NOMO-1 (cell line): ENCODE data around the gene DPY19L3.
"Not testable (repeated sequence)": the region's sequence is repeated elsewhere in the genome, so short reads cannot be mapped to it uniquely, and the experiment has no call there.

ENCODE experiments used
- DNase-seq, 2 experiments: peaks; one replicate each; lab custom pipeline; 2025; ENCODE audit not compliant: unreplicated experiment in 2 of 2; lab: John Stamatoyannopoulos, UW

Gene DPY19L3

DNA sequence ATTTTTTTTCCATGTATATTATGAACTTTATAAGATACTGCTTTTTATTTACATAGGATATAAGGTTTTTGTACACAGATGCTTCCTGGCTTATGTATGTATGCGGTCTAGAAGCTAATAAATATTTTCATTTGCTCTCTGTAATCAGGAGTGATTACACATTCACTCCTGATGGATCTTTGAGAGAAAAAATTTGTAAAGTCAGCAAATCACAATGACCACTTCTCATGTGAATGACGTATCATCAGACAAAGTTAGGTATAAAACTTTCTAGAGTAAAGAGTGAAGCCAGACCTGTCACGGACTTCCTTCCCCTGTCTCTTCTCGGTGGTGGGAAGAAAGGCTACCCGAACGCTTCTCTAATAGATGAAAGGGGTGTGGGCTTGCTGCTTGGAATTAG lies 31.1 kb downstream of the DPY19L3 start:
- DNase-seq = no peak

GRCh38 chr19:32437096-32437495 lies 31.5 kb downstream of the DPY19L3 start:
- no peak for DNase-seq

- no peak for DNase-seq
Measured at GRCh38 chr19:32438751-32439150, 33.2 kb downstream of the DPY19L3 start.

- no peak for DNase-seq
Measured at GRCh38 chr19:32442650-32443049, 37.1 kb downstream of the DPY19L3 start.

GRCh38 chr19:32447534-32447933 lies 42.0 kb downstream of the DPY19L3 start:
- not testable (repeated sequence) for DNase-seq

- no peak for DNase-seq
Measured at GRCh38 chr19:32448026-32448425, 42.5 kb downstream of the DPY19L3 start.

DNA sequence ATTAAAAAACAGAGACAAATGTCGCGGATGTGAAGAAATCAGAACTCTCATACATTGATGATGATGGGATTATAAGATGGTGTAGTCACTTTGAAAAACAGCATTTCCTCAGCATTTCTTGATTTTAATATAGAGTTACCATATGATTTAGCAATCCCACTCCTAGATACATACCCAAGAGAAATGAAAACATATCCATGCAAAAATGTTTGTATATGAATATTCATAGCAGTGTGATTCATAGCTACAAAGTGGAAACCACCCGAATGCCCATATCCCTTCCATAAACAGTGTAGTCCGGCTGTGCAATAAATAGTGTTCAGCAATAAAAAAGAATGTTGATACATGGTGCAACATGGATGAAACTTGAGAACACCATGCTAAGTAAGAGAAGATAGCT lies 44.6 kb downstream of the DPY19L3 start:
- DNase-seq = no peak

GRCh38 chr19:32453736-32454135 lies 48.2 kb downstream of the DPY19L3 start:
- no peak for DNase-seq

GRCh38 chr19:32456406-32456805 lies 50.8 kb downstream of the DPY19L3 start:
- no peak for DNase-seq

GRCh38 chr19:32457571-32458158 lies 52.1 kb downstream of the DPY19L3 start:
- no peak for DNase-seq

DNA sequence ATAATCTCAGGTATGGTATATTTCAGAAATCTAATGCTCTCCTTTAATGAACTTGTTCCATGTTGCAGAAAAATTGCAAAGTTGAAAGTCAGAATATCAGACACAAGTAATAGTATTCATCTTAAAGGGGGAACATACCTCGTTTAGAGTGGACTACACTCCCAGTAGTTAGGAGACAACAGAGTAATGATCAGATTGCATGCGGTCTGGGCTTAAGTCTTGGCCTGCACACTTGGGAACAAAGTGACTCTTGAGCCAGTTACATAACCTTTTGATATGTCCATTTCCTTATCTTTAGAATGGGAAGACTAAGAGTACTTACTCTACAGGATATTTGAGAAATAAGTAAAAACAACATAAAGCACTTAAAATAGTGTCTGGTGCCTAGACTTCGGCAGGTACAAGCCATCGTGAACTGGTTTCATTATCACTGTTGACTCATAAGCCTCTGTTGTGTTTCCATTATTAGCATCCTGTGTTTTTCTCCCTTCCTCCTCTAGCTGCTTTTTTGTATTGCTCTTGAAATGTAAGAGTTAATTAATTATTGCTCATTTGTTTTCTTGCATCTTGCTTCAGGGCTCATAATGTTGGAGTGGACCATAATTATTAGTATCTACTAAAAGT lies 53.0 kb downstream of the DPY19L3 start:
- DNase-seq = no peak

DNA sequence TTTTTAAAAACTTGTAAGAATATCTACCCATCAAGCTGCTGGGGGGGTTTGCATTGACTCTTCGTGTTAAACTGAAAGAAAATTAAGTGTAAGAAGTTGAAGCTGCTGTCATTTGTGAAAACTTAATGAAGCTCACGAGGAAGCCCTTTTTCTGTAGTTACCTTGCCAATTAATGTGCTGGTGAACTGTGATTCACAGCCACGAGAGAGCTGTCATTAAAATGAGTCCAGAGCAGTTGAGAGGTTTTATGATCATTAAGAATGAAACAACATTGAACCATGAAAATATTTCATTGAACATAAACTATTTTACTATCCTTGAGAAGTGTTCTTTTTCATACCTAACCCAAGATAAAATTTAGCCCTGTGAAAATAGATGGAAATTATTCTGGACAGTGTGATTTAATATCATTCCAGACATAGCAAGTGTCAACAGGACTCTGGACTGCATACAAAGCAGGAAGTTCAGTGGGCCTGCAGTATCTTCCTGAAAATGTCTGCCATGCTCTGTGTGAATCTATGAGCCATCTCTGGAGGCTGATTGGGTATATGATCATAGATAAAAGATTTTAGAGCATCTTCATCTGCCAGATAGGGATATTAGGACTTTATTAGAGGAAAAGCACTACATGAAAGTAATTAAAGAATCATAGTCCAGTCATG lies 53.8 kb downstream of the DPY19L3 start:
- no peak for DNase-seq

DNA sequence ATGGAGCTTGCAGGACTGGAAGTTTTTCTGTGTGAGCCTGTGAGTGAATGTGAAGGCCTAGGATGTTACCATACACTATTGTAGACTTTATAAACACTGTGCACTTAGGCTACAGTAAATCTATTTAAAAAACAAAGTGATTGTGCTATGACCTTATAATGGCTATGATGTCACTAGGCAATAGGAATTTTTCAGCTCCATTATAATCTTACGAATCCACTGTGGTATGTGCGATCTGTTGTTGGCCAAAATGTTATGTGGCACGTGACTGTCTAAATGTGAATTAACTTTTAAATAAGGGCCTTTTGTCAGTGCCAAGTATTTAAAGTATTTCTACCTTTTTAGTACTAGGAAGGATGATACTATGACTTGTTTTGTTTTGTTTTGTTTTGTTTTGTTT lies 54.9 kb downstream of the DPY19L3 start:
- no peak for DNase-seq

- DNase-seq = no peak
Measured at GRCh38 chr19:32464279-32464678, 58.7 kb downstream of the DPY19L3 start.

DNA sequence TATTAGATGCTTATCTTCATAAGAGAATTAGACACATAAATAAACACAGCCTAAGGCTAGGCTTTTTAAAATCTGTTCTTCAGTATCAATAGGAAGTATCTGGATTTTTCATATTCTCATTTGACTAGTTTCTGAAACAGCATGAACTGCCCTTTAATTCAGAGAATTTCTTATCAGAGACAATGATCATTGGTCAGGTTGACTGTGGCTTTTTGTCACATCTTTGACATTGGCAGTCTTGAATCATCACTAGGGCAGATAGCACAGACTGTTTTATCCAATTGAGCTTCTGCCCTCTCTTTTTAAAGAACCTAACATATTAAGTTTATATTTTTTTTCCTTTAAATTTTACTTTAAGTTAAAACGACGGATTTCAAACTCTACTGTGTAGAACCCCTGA lies 59.6 kb downstream of the DPY19L3 start:
- no peak for DNase-seq

GRCh38 chr19:32469795-32470194 lies 64.2 kb downstream of the DPY19L3 start:
- DNase-seq = no peak

- no peak for DNase-seq
Measured at GRCh38 chr19:32471095-32471494, 65.5 kb downstream of the DPY19L3 start.

DNA sequence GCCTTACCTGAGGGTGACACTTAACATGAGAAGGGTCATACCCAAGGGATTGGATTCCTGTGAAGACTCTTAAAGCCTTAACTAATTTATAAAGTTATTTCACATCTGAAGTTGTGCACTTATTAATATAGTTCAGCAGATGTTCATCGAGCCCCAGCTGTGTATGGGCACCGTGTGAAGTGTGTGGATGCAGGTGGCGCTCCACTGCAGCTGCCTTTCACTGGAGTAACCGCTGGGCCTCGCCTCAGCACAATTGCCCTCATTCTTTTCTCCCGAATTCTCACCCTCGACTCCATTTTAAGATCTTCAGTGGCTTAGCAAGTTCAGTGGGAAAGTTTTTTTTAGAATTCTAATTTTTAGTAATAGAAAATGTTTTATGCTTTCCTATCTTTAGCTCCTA lies 66.2 kb downstream of the DPY19L3 start:
- DNase-seq = no peak

- no peak for DNase-seq
Measured at GRCh38 chr19:32475141-32476031, 69.8 kb downstream of the DPY19L3 start.

- no peak for DNase-seq
Measured at GRCh38 chr19:32476032-32476350, 70.4 kb downstream of the DPY19L3 start.

GRCh38 chr19:32480321-32480720 lies 74.8 kb downstream of the DPY19L3 start:
- no peak for DNase-seq

DNA sequence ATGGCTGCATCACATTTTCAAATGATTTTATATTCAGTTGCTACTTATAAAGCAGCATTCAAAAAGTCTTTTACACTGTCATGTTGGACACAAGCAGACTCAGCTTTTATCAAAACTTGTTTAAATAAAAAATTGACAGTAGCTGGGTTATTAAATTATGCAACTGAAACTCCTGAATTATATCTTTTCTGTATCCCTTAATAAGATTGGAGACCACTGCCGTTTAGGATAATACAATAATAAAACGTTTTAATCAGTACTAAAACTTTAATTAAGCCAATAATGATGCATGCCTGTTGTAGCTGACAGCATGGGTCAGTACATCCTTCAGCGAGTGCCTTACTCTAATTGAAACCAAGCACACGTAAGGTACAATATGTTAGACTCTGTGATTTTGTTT lies 78.0 kb downstream of the DPY19L3 start:
- DNase-seq = no peak
